Adipocyte (in vitro differentiated cells): ENCODE data around the gene GALNT14.

Experiments used
- DNase-seq: peaks from one replicate; pipeline ENCODE4 v3.0.0-alpha.2; 2015; ENCODE audit warnings: low read depth
- H3K27me3 ChIP-seq: replicated peaks from 2 replicates; pipeline ENCODE4 v1.7.0; 2013; ENCODE audit warnings: mild to moderate bottlenecking, low read length, moderate library complexity; ENCODE audit not compliant: control insufficient read depth, insufficient read depth
- H3K36me3 ChIP-seq: 2 replicates; pipeline ENCODE4 v1.7.0; 2013; ENCODE audit warnings: low read length, mild to moderate bottlenecking, moderate library complexity; ENCODE audit not compliant: control insufficient read depth, insufficient read depth, severe bottlenecking
- H3K4me1 ChIP-seq: 2 replicates; pipeline ENCODE4 v1.7.0; 2013; ENCODE audit warnings: mild to moderate bottlenecking, low read length, moderate library complexity; ENCODE audit not compliant: control insufficient read depth, insufficient read depth
- H3K4me3 ChIP-seq: 2 replicates; pipeline ENCODE4 v1.7.0; 2013; ENCODE audit warnings: mild to moderate bottlenecking, low read length, moderate library complexity
- H3K9ac ChIP-seq: 2 replicates; pipeline ENCODE4 v1.7.0; 2013; ENCODE audit warnings: mild to moderate bottlenecking, low read length, moderate library complexity
- H3K9me3 ChIP-seq: 2 replicates; pipeline ENCODE4 v1.7.0; 2013; ENCODE audit warnings: mild to moderate bottlenecking, low read length, moderate library complexity; ENCODE audit not compliant: control insufficient read depth

Gene GALNT14

GRCh38 chr2:31134480-31134879, 3.8 kb downstream of the GALNT14 start:
- Histone ChIP-seq H3K4me1 (peaks cover 5% of the 10 kb centered on the region), H3K36me3 (no peaks in the 10 kb centered on the region), H3K9ac (no peak overlapping the region), H3K4me3 (no peak overlapping the region), H3K9me3 (no peaks in the 10 kb centered on the region), H3K27me3 (peaks cover 53% of the 10 kb centered on the region)
- no peak for DNase-seq

- DNase-seq, result no peak
- Histone ChIP-seq H3K4me3 (no peak overlapping the region), H3K36me3 (no peaks in the 10 kb centered on the region), H3K9ac (no peak overlapping the region), H3K9me3 (no peaks in the 10 kb centered on the region), H3K27me3 (peaks cover 51% of the 10 kb centered on the region), H3K4me1 (peaks cover 3% of the 10 kb centered on the region)
Observed at GRCh38 chr2:31132786-31133185, 5.5 kb downstream of the GALNT14 start.

GRCh38 chr2:31131871-31132270, 6.4 kb downstream of the GALNT14 start:
- peaks cover 47% of the 10 kb centered on the region for H3K27me3 ChIP-seq
- H3K9me3 ChIP-seq, result no peaks in the 10 kb centered on the region
- H3K36me3 ChIP-seq, result no peaks in the 10 kb centered on the region
- no peak for DNase-seq
- H3K9ac ChIP-seq, result no peak overlapping the region
- H3K4me3 ChIP-seq, result no peak overlapping the region
- H3K4me1 ChIP-seq, result no peaks in the 10 kb centered on the region

- Histone ChIP-seq H3K4me3 (no peak overlapping the region), H3K9me3 (no peaks in the 10 kb centered on the region), H3K27me3 (peaks cover 28% of the 10 kb centered on the region), H3K36me3 (no peaks in the 10 kb centered on the region), H3K4me1 (no peaks in the 10 kb centered on the region), H3K9ac (no peak overlapping the region)
- DNase-seq, result no peak
Observed at GRCh38 chr2:31129375-31130171, 8.7 kb downstream of the GALNT14 start.

GRCh38 chr2:31127931-31128330, 10.3 kb downstream of the GALNT14 start:
- Histone ChIP-seq H3K4me3 (no peak overlapping the region), H3K27me3 (peaks cover 36% of the 10 kb centered on the region), H3K9me3 (no peaks in the 10 kb centered on the region), H3K9ac (no peak overlapping the region), H3K36me3 (no peaks in the 10 kb centered on the region), H3K4me1 (no peaks in the 10 kb centered on the region)
- DNase-seq, result no peak

- no peaks in the 10 kb centered on the region for H3K36me3 ChIP-seq
Observed at GRCh38 chr2:31125918-31126695, 12.1 kb downstream of the GALNT14 start.

GRCh38 chr2:31124904-31125303, 13.3 kb downstream of the GALNT14 start:
- H3K9ac ChIP-seq, result no peak overlapping the region
- no peaks in the 10 kb centered on the region for H3K36me3 ChIP-seq
- H3K4me3 ChIP-seq, result no peak overlapping the region
- peaks cover 39% of the 10 kb centered on the region for H3K27me3 ChIP-seq
- no peak for DNase-seq
- no peaks in the 10 kb centered on the region for H3K4me1 ChIP-seq
- no peaks in the 10 kb centered on the region for H3K9me3 ChIP-seq

More at GRCh38 chr2:31125918-31126695, 12.1 kb downstream of the GALNT14 start:
- H3K9ac ChIP-seq, result no peak overlapping the region
- DNase-seq, result peak; percentile 28
- H3K27me3 ChIP-seq, result peaks cover 44% of the 10 kb centered on the region
- no peaks in the 10 kb centered on the region for H3K9me3 ChIP-seq
- no peaks in the 10 kb centered on the region for H3K4me1 ChIP-seq
- no peak overlapping the region for H3K4me3 ChIP-seq

- no peaks in the 10 kb centered on the region for H3K9me3 ChIP-seq
- H3K4me3 ChIP-seq, result no peak overlapping the region
- no peak for DNase-seq
- H3K27me3 ChIP-seq, result peaks cover 23% of the 10 kb centered on the region
- H3K9ac ChIP-seq, result no peak overlapping the region
- H3K36me3 ChIP-seq, result no peaks in the 10 kb centered on the region
- H3K4me1 ChIP-seq, result no peaks in the 10 kb centered on the region
Observed at GRCh38 chr2:31122133-31122532, 16.1 kb downstream of the GALNT14 start.

- H3K9ac ChIP-seq, result no peak overlapping the region
- peaks cover 8% of the 10 kb centered on the region for H3K4me1 ChIP-seq
- no peak overlapping the region for H3K4me3 ChIP-seq
- no peaks in the 10 kb centered on the region for H3K9me3 ChIP-seq
- no peaks in the 10 kb centered on the region for H3K36me3 ChIP-seq
- DNase-seq, result no peak
- peaks cover 3% of the 10 kb centered on the region for H3K27me3 ChIP-seq
Observed at GRCh38 chr2:31113765-31114164, 24.5 kb downstream of the GALNT14 start.

GRCh38 chr2:31112544-31112943, 25.7 kb downstream of the GALNT14 start:
- Histone ChIP-seq H3K4me1 (peaks cover 8% of the 10 kb centered on the region), H3K9me3 (no peaks in the 10 kb centered on the region), H3K27me3 (peaks cover 3% of the 10 kb centered on the region), H3K36me3 (no peaks in the 10 kb centered on the region), H3K9ac (no peak overlapping the region), H3K4me3 (no peak overlapping the region)
- DNase-seq, result no peak

GRCh38 chr2:31110998-31111397, 27.2 kb downstream of the GALNT14 start:
- Histone ChIP-seq H3K36me3 (no peaks in the 10 kb centered on the region), H3K4me1 (peaks cover 8% of the 10 kb centered on the region), H3K9me3 (no peaks in the 10 kb centered on the region), H3K9ac (no peak overlapping the region), H3K27me3 (peaks cover 3% of the 10 kb centered on the region), H3K4me3 (no peak overlapping the region)
- no peak for DNase-seq
